Measurements from ENCODE around the gene INIP.

Gene INIP

DNA sequence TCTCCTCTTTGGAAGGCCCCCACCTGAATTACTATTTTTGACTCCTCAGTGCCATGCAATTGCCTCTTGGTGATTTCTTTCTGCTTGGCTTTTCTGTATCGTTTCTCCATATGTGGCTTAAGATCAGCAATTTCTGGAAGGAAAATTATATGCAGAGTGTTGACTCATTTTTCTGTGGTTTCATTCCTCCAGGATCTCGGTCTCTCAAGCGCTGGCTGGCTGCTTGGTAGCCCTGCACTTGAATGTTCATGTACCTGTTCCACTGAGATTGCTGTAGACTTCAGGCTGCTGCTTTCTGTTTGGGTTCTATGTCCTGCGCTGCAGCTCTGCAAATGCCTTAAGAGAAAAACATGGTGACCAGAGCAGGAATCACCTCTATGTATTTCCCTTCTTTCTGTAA, 77.6 kb downstream of the INIP start:
- Histone ChIP-seq H4K12ac (ENCODE audit: low read depth, low read length) (no peak overlapping the region), H2AK5ac (ENCODE audit: low read length) (no peak overlapping the region), H3K18ac (ENCODE audit: low read length) (no peak overlapping the region), H2BK5ac (ENCODE audit: low read depth, low read length, poor library complexity) (no peak overlapping the region), H3K4me1 (ENCODE audit: control insufficient read depth in 1 of 2, insufficient read depth in 2 of 2, low read length in 2 of 2) (no peaks in the 10 kb centered on the region), H3K4me2 (ENCODE audit: low read length) (no peak overlapping the region), H2BK12ac (ENCODE audit: low read length) (no peak overlapping the region), H3K36me3 (ENCODE audit: control insufficient read depth in 1 of 2, insufficient read depth in 2 of 2, low read length in 2 of 2) (peaks cover 0 to 6% of the 10 kb centered on the region in 2 experiments), H2BK120ac (ENCODE audit: insufficient read depth, low read length, poor library complexity) (no peak overlapping the region), H3K9me3 (ENCODE audit: insufficient read depth, low read depth, low read length) (peaks cover 6% of the 10 kb centered on the region), H3K27ac (ENCODE audit: low read depth, low read length) (no peak overlapping the region), H3K9ac (ENCODE audit: low read length) (no peak overlapping the region), H2AFZ (ENCODE audit: insufficient read depth, low read length, poor library complexity) (no peak overlapping the region), H4K8ac (ENCODE audit: low read depth, low read length) (no peak overlapping the region), H3K14ac (ENCODE audit: low read length) (no peak overlapping the region), H3K4me3 (ENCODE audit: low read depth, low read length) (no peak overlapping the region), H4K91ac (ENCODE audit: low read depth, low read length) (no peak overlapping the region), H3K79me2 (ENCODE audit: control insufficient read depth, insufficient read depth, low read length, poor library complexity) (no peaks in the 10 kb centered on the region), H3K79me1 (ENCODE audit: low read length) (no peaks in the 10 kb centered on the region), H3K23ac (ENCODE audit: low read length) (no peak overlapping the region), H3K27me3 (ENCODE audit: insufficient read depth, low read length) (no peaks in the 10 kb centered on the region), H3K4ac (ENCODE audit: low read depth, low read length) (no peak overlapping the region)
- no peak for DNase-seq
- no CpG with 5 or more reads among the region's 4 CpGs for WGBS (ENCODE audit: extremely low coverage, insufficient coverage, insufficient read length)
